GM19238 (cell line): ENCODE data around the gene FGA.
"Not testable (repeated sequence)": the region's sequence is repeated elsewhere in the genome, so short reads cannot be mapped to it uniquely, and the experiment has no call there.

Experiments
- DNase-seq: peaks from one replicate; pipeline ENCODE4 v3.0.0; 2011; ENCODE audit warnings: low spot score; ENCODE audit not compliant: insufficient read length

The FGA gene

DNA sequence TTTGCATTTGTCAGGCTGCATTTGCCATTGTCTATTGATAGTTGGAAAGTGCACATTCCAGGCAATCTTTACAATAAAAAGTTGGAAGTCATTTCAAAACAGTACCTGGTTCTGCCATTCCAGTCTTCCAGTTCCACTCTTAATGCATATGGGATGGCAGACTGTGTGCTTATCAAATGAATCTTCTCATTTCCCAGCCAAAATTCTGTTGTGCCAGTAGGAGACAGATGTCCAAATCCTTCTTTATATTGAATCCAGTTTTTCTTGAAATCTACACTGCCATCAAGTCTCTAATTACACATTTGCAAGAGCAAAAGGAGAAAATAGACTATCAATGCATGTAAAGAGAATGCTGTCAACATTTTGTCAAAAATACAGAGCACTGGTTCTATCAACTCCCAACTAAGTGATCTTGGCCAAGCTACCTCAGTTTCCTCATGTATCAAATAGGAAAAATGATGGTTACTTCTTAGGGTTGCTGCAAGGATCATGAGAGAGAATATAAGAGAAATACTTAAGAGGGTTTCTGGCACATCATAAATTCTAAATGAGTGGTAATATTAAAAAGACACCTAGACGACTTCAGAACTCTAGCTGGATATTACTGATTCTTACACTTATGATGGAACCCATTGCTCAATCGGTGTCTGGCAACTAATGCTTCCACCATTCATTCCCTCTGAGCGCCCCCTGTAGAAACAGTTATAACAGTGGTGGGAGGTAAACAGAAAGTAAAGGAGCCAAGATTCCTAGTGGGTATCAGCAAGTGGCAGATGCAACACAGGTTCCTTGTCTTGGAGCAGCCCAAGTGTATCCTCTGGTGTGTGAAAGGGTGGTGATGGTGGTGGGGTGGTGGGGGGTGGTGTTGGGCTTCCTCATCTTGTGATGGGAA lies 18.1 kb upstream of the FGA start:
- no peak for DNase-seq

- DNase-seq = no peak
Measured at GRCh38 chr4:154606728-154607723, 16.5 kb upstream of the FGA start.

DNA sequence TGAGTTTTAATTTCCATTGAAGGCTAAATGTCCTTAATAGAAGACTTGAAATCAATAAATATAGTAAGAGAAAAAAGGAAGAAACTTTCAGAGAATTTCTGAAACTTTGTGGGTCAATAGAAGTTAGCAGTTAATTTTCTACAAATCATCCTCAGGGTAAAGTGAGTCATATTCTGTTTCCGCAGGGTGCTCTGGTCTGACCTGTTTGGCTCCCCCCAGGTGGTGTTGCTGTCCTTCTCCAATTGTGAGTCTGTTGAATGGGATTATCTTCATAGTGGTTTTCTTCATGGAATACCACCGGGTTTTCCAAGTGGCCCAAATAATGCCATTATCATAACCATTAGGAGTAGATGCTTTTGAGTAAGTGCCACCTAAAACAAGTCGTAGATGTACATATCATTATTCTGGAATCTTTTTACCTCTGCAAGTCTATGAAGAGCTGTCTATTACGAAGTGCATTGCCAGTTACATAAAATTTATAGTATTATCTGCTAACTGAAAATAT lies 14.2 kb upstream of the FGA start:
- no peak for DNase-seq

DNA sequence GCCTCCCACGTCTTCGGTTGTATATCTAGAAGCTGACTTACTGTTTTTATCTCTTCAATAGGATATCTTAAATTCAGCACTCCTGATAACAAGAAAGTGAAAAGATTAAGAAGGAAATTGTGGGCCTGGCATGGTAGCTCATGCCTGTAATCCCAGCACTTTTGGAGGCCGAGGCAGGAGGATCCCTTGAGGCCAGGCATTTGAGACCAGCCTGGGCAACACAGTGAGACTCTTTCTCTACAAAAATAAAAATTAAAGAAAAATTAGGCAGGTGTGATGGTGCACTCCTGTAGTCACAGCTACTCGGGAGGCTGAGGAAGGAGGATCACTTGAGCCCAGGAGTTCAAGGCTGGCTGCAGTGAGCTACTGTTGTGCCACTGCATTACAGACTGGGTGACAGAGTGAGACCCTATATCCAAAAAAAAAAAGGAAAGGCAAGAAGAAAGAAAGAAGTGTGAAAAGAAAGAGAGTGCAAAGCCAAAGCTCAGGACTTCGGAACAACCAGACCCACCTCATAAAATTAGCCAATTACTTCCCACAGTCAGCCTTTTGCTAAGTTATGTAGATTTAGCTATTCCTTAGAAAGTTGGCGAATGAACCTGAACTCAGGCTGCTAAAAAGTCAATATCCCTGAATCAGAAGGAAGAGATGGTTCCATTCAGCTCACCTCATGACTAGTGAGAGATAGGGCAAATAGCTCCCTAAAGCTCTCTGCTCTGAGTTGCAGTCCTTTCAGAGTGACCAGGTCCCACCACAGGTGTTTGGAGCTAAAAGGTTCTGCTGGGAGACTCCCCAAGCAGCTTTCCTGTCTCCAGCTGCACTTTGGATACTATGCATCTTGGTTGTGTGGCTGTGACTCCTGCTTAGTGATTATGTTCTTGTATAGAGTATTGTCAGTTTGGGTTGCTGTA lies 12.7 kb upstream of the FGA start:
- DNase-seq = no peak

GRCh38 chr4:154602404-154603020 lies 12.0 kb upstream of the FGA start:
- DNase-seq = no peak

- DNase-seq = no peak
Measured at GRCh38 chr4:154597798-154598774, 7.5 kb upstream of the FGA start.

DNA sequence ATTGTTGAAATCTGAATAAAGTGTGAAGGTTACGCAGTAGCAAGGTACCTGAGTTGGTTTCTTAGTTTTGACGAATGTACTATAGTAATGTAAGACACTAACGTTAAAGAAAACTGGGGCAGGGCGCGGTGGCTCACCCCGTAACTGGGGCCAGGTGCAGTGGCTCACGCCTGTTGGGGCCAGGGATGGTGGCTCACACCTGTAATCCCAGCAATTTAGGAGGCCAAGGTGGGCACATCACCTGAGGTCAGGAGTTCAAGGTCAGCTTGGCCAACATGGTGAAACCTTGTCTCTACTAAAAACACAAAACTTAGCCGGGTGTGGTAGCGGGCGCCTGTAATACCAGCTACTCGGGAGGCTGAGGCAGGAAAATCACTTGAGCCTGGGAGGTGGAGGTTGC lies 6.7 kb upstream of the FGA start:
- not testable (repeated sequence) for DNase-seq

GRCh38 chr4:154595807-154596206 lies 5.3 kb upstream of the FGA start:
- no peak for DNase-seq

DNA sequence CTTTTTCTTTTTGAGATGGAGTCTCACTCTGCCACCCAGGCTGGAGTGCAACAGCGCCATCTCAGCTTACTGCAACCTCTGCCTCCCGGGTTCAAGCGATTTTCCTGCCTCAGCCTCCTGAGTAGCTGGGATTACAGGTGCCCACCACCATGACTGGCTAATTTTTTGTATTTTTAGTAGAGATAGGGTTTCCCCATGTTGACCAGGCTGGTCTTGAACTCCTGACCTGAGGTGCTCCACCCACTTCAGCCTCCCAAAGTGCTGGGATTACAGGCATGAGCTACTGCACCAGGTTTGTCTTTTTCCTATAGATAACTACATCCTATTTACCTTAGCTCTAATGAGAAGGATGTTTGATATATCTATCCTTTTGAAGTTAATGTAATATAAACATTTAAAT lies 3.8 kb upstream of the FGA start:
- not testable (repeated sequence) for DNase-seq

GRCh38 chr4:154593868-154594267 lies 3.3 kb upstream of the FGA start:
- DNase-seq = no peak

- no peak for DNase-seq
Measured at GRCh38 chr4:154591890-154592289, 1.3 kb upstream of the FGA start.

GRCh38 chr4:154589296-154590197 lies 995 bp downstream of the FGA start:
- no peak for DNase-seq

GRCh38 chr4:154588198-154588597 lies 2.3 kb downstream of the FGA start:
- DNase-seq = no peak

DNA sequence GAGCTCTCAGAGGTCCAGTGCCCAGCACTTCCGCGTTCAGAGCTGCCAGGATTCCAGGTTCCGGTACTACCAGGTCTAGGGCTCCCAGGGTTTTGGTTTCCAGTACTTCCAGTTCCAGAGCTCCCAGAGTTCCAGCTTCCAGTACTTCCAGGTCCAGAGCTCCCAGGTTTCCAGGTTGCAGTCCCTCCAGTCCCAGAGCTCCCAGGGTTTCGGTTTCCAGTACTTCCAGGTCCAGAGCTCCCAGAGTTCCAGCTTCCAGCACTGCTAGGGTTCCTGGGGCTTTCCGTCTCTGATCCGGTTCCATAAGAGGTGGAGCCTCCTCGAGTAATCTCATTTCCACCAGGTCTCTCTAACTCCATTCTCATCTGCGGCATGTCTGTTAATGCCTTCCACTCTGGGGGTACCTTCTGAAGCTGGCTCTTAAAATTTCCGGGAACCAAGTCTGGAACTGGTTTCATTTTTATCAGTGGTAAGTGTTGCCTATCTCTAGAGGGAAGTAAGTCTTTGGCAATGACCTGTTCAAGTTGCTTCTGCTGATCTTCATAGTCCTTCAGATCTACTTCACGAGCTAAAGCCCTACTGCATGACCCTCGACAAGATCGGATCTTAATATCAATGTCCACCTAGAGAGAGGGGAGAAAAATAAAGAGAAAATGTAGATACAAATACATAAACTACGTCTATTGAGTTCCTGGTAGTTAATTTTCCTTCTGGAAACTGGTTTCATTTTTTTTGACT lies 4.1 kb downstream of the FGA start:
- no peak for DNase-seq

- DNase-seq = no peak
Measured at GRCh38 chr4:154585369-154586018, 5.0 kb downstream of the FGA start.

GRCh38 chr4:154584259-154584658 lies 6.3 kb downstream of the FGA start:
- DNase-seq = no peak

DNA sequence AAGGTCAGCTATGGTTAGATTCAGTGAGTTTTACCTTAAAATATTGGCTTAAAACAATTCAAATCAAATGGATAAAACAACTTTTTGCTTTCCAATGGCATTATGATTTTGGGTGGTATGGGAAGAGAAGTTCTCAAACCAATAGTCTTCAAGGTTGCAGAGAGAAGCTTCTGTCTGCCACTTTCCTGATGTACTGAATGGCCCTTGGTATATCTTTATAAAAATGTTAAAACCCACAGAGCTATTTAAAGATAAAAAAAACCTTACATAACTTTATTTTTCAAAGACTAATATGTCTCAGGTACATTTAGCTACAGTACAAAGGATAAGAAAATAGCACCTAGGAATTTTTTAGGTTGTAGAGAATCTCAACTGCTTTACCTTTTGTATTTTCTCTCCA lies 6.9 kb downstream of the FGA start:
- no peak for DNase-seq
